OCI-M2 (cell line): Measurements from ENCODE around the gene PUSL1.

Source experiments
- DNase-seq: peaks from one replicate; lab custom pipeline; 2025; ENCODE audit not compliant: unreplicated experiment; lab: John Stamatoyannopoulos, UW

PUSL1 gene

GRCh38 chr1:1336931-1337792 lies 28.8 kb downstream of the PUSL1 start:
- no peak for DNase-seq

GRCh38 chr1:1337793-1338147 lies 29.4 kb downstream of the PUSL1 start:
- no peak for DNase-seq

GRCh38 chr1:1338278-1338677 lies 29.9 kb downstream of the PUSL1 start:
- DNase-seq, result no peak

- DNase-seq, result no peak
Observed at GRCh38 chr1:1340185-1340584, 31.8 kb downstream of the PUSL1 start.

- no peak for DNase-seq
Observed at GRCh38 chr1:1340791-1341548, 32.6 kb downstream of the PUSL1 start.

- DNase-seq, result no peak
Observed at GRCh38 chr1:1341549-1342021, 33.2 kb downstream of the PUSL1 start.

GRCh38 chr1:1342061-1342562 lies 33.7 kb downstream of the PUSL1 start:
- no peak for DNase-seq

GRCh38 chr1:1342584-1343115 lies 34.3 kb downstream of the PUSL1 start:
- no peak for DNase-seq

GRCh38 chr1:1343811-1344421 lies 35.5 kb downstream of the PUSL1 start:
- no peak for DNase-seq

GRCh38 chr1:1344655-1345361 lies 36.4 kb downstream of the PUSL1 start:
- no peak for DNase-seq

- DNase-seq, result no peak
Observed at GRCh38 chr1:1345384-1345783, 37.0 kb downstream of the PUSL1 start.

GRCh38 chr1:1345860-1346500 lies 37.6 kb downstream of the PUSL1 start:
- no peak for DNase-seq

- no peak for DNase-seq
Observed at GRCh38 chr1:1346501-1346890, 38.1 kb downstream of the PUSL1 start.

- DNase-seq, result no peak
Observed at GRCh38 chr1:1347026-1347595, 38.7 kb downstream of the PUSL1 start.

- no peak for DNase-seq
Observed at GRCh38 chr1:1347663-1348419, 39.4 kb downstream of the PUSL1 start.

GRCh38 chr1:1348420-1349255 lies 40.2 kb downstream of the PUSL1 start:
- no peak for DNase-seq

GRCh38 chr1:1349256-1350012 lies 41.0 kb downstream of the PUSL1 start, which contains the start of gene DVL1:
Gene DVL1, minus strand, starts transcription at chr1:1349418. Its CDS starts 353 bp downstream, at chr1:1349065.
- no peak for DNase-seq
